Memory B cell (primary cell): Measurements from ENCODE around the gene APBB2.
"Not testable (repeated sequence)": the region's sequence is repeated elsewhere in the genome, so short reads cannot be mapped to it uniquely, and the experiment has no call there.

Source experiments
- ATAC-seq: fragments of 150-1000 bp; cut with Tn5 transposase; 2 replicates; pipeline ENCODE4 v1.10.0; 2021; ENCODE audit warnings: low read depth, mild to moderate bottlenecking, moderate library complexity
- DNase-seq, 2 donors: peaks; one replicate each; pipeline ENCODE4 v3.0.0; 2022; ENCODE audit warnings: low spot score in 2 of 2
- H3K27ac Mint-ChIP-seq: one replicate; pipeline ENCODE4 v1.8.0; 2022; ENCODE audit warnings: mild to moderate bottlenecking, moderate library complexity, mixed read lengths
- H3K27me3 Mint-ChIP-seq: one replicate; pipeline ENCODE4 v1.8.0; 2022; ENCODE audit warnings: mixed read lengths
- H3K36me3 Mint-ChIP-seq: one replicate; pipeline ENCODE4 v1.8.0; 2022; ENCODE audit warnings: mild to moderate bottlenecking, mixed read lengths
- H3K4me1 Mint-ChIP-seq: one replicate; pipeline ENCODE4 v1.8.0; 2022; ENCODE audit warnings: mixed read lengths
- H3K4me3 Mint-ChIP-seq: one replicate; pipeline ENCODE4 v1.8.0; 2022; ENCODE audit warnings: mild to moderate bottlenecking, moderate library complexity, mixed read lengths
- H3K9me3 Mint-ChIP-seq: one replicate; pipeline ENCODE4 v1.8.0; 2022; ENCODE audit warnings: mixed read lengths

Gene APBB2

DNA sequence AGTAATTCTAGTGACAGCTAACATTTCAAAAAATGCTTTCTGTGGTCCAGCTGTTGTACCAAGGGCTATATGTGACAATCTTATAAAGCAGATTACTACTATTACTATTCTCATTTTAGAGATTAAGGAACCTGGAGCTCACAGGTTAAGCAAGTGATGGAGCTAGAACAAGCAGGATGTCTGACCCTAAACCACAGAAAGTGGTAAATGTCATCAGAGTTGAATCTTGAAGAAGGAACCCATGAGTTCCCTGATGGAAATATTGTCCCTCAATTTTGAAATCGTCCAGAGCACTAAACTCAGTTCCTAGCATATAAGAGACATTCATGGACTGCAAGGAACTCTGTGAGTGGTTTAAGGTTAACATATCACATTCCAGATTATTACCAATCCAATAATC, 214.0 kb downstream of the APBB2 start:
- DNase-seq, result no peak
- Mint-ChIP-seq H3K4me1 (no peaks in the 10 kb centered on the region), H3K27ac (no peak overlapping the region), H3K27me3 (peaks cover 4% of the 10 kb centered on the region), H3K36me3 (no peaks in the 10 kb centered on the region), H3K4me3 (no peak overlapping the region), H3K9me3 (no peaks in the 10 kb centered on the region)
- no peak for ATAC-seq

DNA sequence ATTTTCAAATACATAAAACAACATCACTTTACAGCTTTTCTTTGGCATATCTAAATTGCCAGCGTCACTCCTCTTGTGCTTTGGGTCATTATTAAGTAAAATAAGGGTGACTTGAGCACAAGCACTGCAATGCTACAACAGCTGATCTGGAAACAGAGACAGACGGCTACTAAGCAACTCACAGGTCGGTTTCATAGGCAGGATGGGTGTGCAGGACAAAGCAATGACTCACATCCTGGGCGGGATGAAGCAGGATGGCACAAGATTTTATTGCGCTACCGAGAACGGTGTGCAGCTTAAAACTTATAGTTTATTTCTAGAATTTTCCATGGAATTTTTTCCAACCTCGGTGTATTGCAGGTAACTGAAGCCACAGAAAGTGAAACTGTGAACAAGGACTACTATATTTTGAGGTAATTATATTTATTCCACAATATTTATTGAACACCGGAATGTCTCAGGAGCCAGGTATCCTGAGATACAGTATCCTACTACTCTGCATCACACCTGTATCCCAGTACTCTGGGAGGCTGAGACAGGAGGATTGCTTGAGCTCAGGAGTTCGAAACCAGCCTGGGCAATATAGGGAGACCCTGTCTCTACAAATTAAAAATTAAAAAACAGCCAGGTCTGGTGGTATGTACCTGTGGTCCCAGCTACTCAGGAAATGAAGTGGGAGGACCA, 215.5 kb downstream of the APBB2 start:
- Mint-ChIP-seq H3K9me3 (no peaks in the 10 kb centered on the region), H3K27ac (no peak overlapping the region), H3K36me3 (no peaks in the 10 kb centered on the region), H3K27me3 (peaks cover 4% of the 10 kb centered on the region), H3K4me3 (no peak overlapping the region), H3K4me1 (no peaks in the 10 kb centered on the region)
- ATAC-seq (no peak), DNase-seq (no peak)

DNA sequence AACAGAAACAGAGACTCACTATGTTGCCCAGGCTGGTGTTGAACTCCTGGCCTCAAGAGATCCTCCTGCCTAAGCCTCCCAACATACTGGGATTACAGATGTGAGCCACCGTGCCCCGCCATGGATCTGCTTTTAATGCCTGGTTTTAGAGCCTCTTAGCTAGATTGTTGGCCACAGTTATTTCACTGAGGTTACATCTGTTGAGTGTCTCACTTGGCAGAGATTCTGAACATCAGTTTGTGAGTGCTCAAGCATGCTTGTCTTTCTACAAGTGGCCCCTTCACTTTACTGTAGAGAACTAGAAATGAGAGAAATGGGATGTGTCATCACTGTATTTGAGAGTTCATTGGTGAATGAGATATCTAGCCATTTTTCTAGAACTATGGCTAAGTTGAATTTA, 218.5 kb downstream of the APBB2 start:
- H3K27ac Mint-ChIP-seq, result no peak overlapping the region
- no peak overlapping the region for H3K4me3 Mint-ChIP-seq
- H3K9me3 Mint-ChIP-seq, result no peaks in the 10 kb centered on the region
- peaks cover 14% of the 10 kb centered on the region for H3K4me1 Mint-ChIP-seq
- H3K27me3 Mint-ChIP-seq, result peaks cover 4% of the 10 kb centered on the region
- H3K36me3 Mint-ChIP-seq, result no peaks in the 10 kb centered on the region
- no peak for ATAC-seq
- DNase-seq, result no peak

DNA sequence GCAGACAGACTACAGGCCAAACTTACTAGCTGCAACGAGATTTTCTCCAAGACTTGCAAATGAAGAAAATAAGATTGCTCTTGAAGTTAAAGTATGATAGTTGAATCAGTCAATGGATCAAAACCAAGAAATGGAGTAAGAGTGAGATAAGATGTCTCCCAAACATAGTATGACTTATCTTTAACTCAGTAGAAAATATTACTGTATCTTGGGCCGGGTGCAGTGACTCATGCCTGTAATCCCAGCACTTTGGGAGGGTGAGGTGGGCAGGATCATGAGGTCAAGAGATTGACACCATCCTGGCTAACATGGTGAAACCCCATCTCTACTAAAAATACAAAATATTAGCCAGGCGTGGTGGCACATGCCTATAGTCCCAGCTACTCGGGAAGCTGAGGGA, 220.0 kb downstream of the APBB2 start:
- DNase-seq, H3K9me3 Mint-ChIP-seq, H3K4me3 Mint-ChIP-seq, H3K36me3 Mint-ChIP-seq, H3K27ac Mint-ChIP-seq, H3K27me3 Mint-ChIP-seq, ATAC-seq: not testable (repeated sequence)
- peaks cover 14% of the 10 kb centered on the region for H3K4me1 Mint-ChIP-seq

DNA sequence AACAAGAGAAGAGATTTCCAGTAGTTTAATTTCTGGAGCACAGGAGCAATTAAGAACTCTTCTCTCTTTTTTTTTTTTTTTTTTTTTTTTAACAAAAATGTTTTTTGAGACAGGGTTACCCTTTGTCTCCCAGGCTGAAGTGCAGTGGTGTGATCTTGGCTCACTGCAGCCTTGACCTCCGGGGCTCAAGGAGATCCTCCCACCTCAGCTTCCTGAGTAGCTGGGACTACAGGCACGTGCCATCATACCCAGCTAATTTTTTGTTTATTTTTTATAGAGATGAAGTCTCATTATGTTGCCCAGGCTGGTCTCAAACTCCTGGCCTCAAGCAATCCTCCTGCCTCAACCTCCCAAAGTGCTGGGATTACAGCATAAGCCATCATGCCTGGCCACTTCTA, 221.0 kb downstream of the APBB2 start:
- not testable (repeated sequence) for H3K4me3 Mint-ChIP-seq, H3K27ac Mint-ChIP-seq, DNase-seq, H3K36me3 Mint-ChIP-seq, H3K27me3 Mint-ChIP-seq, H3K9me3 Mint-ChIP-seq, ATAC-seq
- H3K4me1 Mint-ChIP-seq, result peaks cover 14% of the 10 kb centered on the region

DNA sequence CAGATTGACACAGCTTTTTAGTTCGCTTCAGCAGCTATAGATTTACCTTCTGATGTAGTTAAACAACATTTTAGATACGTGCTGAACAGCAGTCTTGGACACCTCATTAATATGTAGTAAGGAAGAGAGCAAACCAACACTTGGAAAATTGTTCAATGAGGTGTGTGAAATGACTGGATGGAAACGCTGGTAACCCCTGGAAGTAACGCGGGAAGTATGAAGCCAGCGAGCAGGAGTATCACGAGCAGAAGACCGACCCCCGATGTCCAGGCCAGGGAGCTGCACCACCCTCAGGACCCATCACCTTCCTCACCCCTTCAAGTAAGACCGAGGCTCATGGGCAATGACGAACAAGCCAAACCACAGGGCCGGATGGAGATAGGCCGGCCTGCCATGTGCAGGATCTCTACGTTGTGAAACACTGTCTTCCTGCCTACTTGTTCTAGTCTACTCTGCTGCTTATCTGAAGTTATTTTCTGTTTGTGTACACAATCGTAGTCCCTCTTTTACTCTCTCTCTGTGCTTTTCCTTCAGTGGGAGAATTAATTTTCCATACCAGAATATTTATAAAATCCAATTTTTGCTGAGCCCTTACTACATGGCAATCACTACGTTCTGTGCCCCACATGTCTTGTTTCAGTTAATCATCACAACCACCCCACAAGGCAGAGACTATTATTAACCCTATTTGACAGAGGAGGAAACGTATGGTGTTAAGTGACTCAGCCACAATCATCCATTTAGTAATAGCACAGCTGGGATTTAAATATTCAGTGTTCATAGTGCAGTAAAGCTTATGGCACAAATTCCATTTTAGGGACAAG, 221.7 kb downstream of the APBB2 start:
- no peak for DNase-seq
- H3K9me3 Mint-ChIP-seq, result no peaks in the 10 kb centered on the region
- peak; percentile 86 for ATAC-seq
- H3K27me3 Mint-ChIP-seq, result peaks cover 4% of the 10 kb centered on the region
- peaks cover 14% of the 10 kb centered on the region for H3K4me1 Mint-ChIP-seq
- H3K36me3 Mint-ChIP-seq, result no peaks in the 10 kb centered on the region
- H3K27ac Mint-ChIP-seq, result peak overlapping the region; percentile 11
- peak overlapping the region; percentile 22 for H3K4me3 Mint-ChIP-seq

DNA sequence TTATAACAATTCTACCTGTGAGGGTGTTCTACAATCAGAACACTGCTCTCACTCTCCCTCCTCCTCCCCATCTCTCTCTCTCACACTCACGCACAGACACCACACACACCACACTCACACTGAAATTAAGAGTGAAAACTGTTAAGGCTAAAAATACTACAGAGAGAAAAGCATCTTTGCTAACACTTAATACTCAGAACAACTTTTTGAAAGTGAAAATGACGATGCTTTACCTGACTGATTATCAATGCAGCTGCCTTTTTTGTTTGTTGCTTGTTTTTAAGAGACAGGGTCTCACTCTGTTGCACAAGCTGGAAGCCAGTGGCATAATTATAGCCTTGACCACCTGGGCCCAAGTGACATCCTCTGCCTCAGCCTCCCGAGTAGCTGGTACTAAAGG, 222.4 kb downstream of the APBB2 start:
- DNase-seq (no peak), ATAC-seq (peak; percentile 12)
- no peaks in the 10 kb centered on the region for H3K9me3 Mint-ChIP-seq
- no peaks in the 10 kb centered on the region for H3K36me3 Mint-ChIP-seq
- H3K4me3 Mint-ChIP-seq, result no peak overlapping the region
- peaks cover 14% of the 10 kb centered on the region for H3K4me1 Mint-ChIP-seq
- peak overlapping the region; percentile 76 for H3K27ac Mint-ChIP-seq
- peaks cover 2% of the 10 kb centered on the region for H3K27me3 Mint-ChIP-seq

DNA sequence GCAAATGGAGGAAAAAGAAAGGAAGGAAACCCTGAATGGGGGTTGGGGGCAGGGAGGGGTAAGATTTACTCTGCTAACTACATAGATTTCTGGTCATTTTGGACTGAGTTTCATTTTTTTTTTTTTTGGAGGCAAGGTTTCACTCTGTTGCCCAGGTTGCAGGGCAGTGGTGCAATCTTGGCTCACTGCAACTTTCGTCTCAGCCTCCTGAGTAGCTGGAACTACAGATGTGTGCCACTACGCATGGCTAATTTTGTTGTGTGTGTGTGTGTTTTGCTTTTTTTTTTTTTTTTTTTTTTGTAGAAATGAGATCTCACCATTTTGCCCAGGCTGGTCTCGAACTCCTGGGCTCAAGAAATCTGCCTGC, 223.5 kb downstream of the APBB2 start:
- peaks cover 6% of the 10 kb centered on the region for H3K27me3 Mint-ChIP-seq
- ATAC-seq (no peak), DNase-seq (no peak)
- peaks cover 14% of the 10 kb centered on the region for H3K4me1 Mint-ChIP-seq
- no peaks in the 10 kb centered on the region for H3K36me3 Mint-ChIP-seq
- no peak overlapping the region for H3K27ac Mint-ChIP-seq
- H3K9me3 Mint-ChIP-seq, result no peaks in the 10 kb centered on the region
- no peak overlapping the region for H3K4me3 Mint-ChIP-seq

DNA sequence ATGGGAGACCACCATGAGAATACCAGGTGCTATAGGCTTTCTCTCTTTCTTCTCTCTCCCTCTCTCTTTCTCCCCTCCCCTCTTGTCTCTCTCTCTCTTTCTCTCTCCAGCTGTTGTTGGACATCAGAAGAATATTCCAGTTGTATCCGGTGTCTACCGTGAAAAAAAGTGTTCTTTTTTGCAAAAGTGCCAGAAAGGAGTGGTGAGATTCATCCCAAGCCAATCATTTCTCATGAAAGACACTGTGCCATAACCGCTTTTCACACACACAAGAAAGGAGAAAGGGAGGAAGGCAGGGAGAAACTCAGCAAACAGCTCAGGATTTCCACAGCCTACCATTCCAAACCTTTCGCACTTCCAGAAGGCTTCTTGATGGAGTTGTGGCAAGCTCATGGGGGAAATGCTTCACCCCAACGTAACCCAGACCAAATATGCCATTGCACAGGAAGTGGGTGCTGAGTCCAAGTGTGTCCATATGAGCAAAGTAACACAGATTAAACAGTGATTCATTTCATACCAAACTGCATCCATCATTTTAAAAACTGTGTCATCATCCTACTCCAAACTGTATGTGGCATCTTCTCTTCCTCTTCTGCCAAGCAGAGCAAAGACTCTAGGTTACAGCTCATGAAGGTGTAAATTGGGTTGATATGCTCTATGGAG, 224.0 kb downstream of the APBB2 start:
- Mint-ChIP-seq H3K27me3 (peaks cover 6% of the 10 kb centered on the region), H3K36me3 (no peaks in the 10 kb centered on the region), H3K9me3 (no peaks in the 10 kb centered on the region), H3K27ac (no peak overlapping the region), H3K4me1 (peaks cover 14% of the 10 kb centered on the region), H3K4me3 (no peak overlapping the region)
- DNase-seq, result no peak
- ATAC-seq, result no peak

DNA sequence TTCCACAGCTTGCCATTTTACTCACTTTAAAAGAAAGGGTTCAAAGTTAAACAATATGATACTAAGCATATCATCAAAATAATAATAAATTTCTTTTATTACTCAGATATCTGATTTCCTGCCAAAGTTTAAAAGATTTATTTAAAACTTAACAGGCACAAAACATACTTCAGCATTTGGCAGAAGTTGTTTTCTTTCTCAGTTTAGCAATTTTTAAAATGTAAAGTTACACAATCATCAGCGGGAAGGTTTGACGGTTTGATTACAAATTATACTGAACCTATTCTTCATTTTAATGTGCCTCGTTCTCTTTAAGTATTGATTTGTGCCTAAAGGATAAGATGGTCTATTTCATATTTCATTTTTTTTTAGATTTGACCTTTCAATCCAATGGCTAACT, 227.2 kb downstream of the APBB2 start:
- DNase-seq, result no peak
- H3K9me3 Mint-ChIP-seq, result no peaks in the 10 kb centered on the region
- no peak for ATAC-seq
- no peak overlapping the region for H3K4me3 Mint-ChIP-seq
- no peaks in the 10 kb centered on the region for H3K36me3 Mint-ChIP-seq
- H3K4me1 Mint-ChIP-seq, result peaks cover 5% of the 10 kb centered on the region
- H3K27me3 Mint-ChIP-seq, result peaks cover 6% of the 10 kb centered on the region
- H3K27ac Mint-ChIP-seq, result no peak overlapping the region

DNA sequence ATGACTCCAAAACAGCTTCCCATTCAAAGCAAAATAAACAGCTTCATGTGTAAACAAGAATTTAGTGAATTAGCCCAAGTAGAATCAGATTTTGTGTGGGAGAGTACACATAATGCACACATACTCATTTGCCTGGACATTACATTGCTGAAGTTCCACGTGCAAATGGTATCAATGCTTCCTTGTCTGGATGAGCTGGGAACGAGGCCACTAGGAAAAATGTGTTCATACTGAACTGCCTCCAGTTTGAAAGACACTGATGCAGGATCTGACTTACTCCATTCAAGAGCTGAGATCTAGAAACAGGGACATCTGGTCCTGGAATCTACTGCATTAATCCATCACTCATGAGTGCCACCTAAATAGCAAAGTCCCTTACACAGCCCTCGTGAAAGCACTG, 228.0 kb downstream of the APBB2 start:
- Mint-ChIP-seq H3K27ac (no peak overlapping the region), H3K36me3 (peaks cover 2% of the 10 kb centered on the region), H3K4me3 (no peak overlapping the region), H3K27me3 (peaks cover 6% of the 10 kb centered on the region), H3K4me1 (no peaks in the 10 kb centered on the region), H3K9me3 (peaks cover 1% of the 10 kb centered on the region)
- ATAC-seq, result no peak
- no peak for DNase-seq

DNA sequence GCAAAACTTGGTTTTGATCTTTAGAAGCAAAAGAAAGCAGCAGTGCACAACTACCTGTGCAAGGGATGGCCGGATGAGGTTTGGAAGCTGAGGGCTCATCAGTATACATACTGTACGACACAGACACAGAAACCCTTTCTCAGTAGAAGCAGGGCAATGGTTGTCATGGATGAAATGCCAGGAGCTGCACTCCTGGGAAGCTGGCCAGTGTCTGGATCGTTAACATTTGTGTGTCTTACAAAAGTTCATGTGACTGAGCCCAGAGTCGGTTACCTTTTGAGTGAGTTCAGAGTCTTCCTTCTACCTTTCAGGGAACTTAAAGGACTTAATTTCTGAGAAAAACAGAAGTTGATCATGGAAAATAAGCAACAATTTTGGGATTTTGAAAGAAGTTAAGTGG, 230.3 kb downstream of the APBB2 start:
- Mint-ChIP-seq H3K36me3 (peaks cover 2% of the 10 kb centered on the region), H3K4me1 (no peaks in the 10 kb centered on the region), H3K27me3 (peaks cover 6% of the 10 kb centered on the region), H3K27ac (no peak overlapping the region), H3K4me3 (no peak overlapping the region), H3K9me3 (peaks cover 1% of the 10 kb centered on the region)
- ATAC-seq (no peak), DNase-seq (no peak)

DNA sequence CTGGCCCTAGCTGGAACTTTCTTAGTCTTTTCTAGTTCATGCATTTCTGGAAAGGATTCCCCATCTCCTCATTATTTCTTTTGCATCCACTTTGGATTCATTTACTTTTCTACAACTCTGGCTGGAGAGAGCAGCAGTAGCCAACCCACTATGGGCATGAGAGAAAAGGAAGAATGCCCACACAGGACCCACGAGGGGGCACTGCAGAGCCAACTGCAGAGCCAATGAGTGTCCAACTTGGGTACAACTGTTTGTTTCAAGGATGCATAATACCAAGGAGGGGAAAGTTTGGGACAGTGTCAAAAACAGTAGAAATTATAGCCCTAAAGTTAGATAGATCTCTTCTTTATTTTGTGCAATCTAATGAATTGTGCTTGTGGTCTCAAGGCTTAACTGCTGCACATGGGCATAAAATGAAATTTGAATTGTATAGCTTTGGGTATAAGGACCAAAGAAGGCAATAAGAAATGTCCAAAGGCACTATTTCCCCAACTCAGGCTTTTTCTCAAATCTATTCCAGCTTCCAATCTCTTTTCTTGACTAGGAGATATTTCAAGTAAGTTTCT, 233.9 kb downstream of the APBB2 start:
- H3K27me3 Mint-ChIP-seq, result peaks cover 1% of the 10 kb centered on the region
- H3K9me3 Mint-ChIP-seq, result peaks cover 1% of the 10 kb centered on the region
- peaks cover 2% of the 10 kb centered on the region for H3K36me3 Mint-ChIP-seq
- no peak for ATAC-seq
- DNase-seq, result no peak
- no peak overlapping the region for H3K27ac Mint-ChIP-seq
- no peak overlapping the region for H3K4me3 Mint-ChIP-seq
- H3K4me1 Mint-ChIP-seq, result no peaks in the 10 kb centered on the region

DNA sequence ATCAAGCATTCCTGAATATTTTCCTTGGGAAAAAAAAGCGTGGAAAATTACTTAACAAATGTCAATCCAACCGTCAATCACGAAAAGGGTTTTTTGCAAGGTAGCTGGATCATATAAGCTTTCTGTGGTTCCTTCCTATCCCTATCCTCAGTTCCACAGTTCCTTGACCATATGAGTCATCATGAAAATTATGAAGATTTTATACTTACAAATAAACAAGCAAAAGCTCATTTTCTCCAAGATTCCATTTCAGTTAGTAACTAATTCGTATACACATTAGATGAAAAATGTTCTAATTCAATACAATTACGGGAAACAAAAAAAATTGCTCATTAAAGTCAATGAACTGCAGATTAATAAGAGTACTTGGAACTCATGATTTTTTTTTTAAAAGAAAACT, 235.8 kb downstream of the APBB2 start:
- no peak overlapping the region for H3K4me3 Mint-ChIP-seq
- no peak for ATAC-seq
- no peaks in the 10 kb centered on the region for H3K4me1 Mint-ChIP-seq

More for the DNA sequence above, 235.8 kb downstream of the APBB2 start:
- no peak overlapping the region for H3K27ac Mint-ChIP-seq
- peaks cover 2% of the 10 kb centered on the region for H3K36me3 Mint-ChIP-seq
- peaks cover 6% of the 10 kb centered on the region for H3K27me3 Mint-ChIP-seq
- H3K9me3 Mint-ChIP-seq, result peaks cover 1% of the 10 kb centered on the region
- DNase-seq, result no peak
